ENCODE results near the gene PAPPA2.
"Not testable (repeated sequence)": the region's sequence is repeated elsewhere in the genome, so short reads cannot be mapped to it uniquely, and the experiment has no call there.

Gene PAPPA2

DNA sequence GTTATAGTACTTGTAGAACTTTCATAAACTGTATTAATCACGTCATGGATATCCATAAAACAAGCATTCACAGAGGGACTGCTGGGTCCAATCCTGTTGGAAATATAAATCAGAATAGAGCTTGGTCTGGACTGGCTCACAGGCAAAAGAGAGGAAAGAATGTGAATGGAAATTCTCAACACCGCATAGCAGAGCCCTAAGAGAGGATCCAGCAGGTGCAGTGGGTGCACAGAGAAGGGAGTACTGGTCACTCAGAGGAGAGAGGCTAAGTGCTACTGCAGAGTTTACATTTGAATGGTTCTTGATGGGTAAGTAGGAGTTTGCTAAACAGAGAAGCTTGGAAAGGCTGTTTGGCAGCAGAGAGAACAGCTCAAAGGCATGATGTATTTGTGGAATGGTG, 231.7 kb downstream of the PAPPA2 start:
- DNase-seq, result no peak

DNA sequence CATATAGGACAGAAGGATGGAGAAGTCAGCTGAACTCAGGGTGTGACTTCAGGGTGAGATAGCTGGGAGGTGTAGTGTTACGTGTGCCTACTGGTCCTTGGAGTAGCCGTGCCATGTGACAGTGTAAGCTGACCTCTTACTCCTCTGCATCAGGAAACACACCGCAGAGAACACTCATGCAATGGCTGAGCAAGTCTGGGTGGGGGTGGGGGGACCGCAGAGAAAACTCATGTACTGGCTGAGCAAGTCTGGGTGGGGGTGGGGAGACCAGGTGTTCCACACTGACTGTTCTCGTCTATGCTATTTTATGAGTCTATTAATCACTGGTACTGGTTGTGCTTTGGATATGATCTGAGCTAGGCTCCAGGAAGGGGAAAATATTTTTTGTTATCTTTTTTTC, 233.1 kb downstream of the PAPPA2 start:
- DNase-seq, result no peak

GRCh38 chr1:176696689-176697088, 233.7 kb downstream of the PAPPA2 start:
- DNase-seq, result no peak

DNA sequence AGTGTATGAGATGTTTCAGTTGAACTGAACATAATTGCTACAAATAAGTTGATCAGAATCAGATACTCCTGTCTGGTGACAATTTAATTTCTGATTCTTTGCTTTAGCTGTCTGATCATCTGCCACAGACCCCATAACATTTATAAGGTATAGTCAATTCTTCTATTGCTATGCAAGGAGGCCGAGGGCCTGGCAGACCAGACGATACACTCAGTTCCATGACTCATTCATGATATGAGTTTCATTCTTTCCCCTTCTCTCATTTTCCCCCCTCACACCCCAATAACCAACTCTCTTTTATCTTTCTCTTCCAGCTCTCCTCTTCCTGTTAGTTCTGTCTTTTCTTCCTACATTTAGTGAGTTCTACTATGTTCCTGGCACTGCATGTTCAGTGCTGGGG, 236.8 kb downstream of the PAPPA2 start:
- DNase-seq, result no peak

- no peak for DNase-seq
Measured at GRCh38 chr1:176701151-176701866, 238.3 kb downstream of the PAPPA2 start.

DNA sequence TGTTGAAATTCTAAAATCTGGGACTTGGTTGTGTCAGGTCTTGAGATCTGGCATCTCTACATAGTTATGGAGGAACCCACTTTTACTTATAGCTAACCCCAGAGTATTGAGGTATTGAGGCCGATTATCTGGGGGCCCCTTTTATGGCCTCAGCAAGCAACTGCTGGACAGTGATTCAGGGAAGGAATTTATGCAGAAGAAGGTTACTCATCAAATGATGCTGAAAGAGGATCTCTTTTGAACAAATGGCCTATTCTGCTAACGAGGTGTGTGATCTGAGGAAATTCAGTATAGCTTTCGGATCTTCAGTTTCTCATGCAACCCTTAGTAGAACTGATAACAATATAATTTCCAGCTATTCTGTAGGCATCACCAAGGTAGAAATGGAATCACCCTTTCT, 239.9 kb downstream of the PAPPA2 start:
- no peak for DNase-seq

GRCh38 chr1:176705585-176705984, 242.6 kb downstream of the PAPPA2 start:
- no peak for DNase-seq

DNA sequence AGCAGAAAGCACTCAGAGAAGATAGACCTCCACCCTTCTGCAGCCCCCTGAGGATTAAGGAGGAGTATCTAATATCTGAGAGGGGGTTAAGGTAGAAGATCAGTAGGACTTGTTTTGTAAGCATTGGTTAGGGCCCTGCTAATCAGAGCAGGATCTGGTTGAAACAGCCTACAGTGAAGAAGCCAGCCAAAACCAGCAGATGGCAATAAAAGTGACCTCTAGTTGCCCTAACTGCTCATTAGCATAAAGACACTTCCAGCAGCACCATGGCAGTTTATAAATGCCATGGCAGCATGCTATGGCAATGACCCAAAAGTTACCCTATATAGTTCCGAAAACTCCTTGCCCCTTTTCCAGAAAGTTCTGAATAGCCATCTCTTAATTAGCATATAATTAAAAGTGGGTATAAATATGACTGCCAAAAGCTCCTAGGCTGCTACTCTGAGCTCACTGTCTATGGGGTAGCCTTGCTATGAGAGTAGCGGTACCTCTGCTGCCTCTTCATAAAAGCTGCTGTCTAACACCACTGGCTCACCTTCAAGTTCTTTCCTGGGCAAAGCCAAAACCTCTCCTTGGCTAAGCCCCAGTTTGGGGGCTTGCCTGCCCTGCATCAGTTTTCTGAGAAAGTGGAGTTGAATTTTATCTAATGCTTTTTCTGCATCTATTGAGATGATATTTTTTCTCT, 254.2 kb downstream of the PAPPA2 start:
- no peak for DNase-seq

DNA sequence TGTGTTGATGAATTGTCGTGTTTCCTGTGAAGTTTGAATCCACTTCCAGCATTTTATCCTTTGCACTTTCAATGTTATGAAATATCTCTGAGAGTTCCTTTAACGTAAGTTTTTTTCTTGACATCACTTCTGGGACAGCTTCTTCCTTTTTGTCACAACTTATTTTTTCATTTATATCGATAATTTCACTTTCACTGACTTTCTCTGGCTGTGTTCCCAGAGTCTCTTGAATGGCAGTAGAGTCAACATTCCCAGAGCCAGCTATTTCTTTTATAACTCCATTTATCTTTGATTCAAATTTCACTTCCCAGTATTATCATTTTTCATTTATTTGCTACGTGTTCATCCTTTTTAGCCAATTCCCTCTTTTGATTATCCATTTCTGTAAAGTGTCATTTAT, 256.5 kb downstream of the PAPPA2 start:
- no peak for DNase-seq

DNA sequence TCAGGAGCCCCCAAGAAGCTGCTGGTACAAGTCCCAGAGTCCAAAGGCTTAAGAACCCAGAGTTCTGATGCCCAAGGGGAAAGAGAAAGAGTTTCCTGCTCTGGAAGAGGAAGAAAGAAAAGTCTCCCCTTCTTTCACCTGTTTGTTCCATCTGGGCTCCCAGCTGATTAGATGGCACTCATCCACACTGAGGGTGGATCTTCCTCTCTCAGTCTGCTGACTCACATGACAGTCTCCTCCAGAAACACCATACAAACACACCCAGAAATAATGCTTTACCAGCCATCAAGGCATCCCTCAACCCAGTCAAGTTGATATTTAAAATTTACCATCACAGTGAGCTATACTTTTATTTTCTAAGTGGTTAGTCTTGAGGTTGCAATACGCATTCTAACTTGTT, 257.9 kb downstream of the PAPPA2 start:
- DNase-seq, result no peak

DNA sequence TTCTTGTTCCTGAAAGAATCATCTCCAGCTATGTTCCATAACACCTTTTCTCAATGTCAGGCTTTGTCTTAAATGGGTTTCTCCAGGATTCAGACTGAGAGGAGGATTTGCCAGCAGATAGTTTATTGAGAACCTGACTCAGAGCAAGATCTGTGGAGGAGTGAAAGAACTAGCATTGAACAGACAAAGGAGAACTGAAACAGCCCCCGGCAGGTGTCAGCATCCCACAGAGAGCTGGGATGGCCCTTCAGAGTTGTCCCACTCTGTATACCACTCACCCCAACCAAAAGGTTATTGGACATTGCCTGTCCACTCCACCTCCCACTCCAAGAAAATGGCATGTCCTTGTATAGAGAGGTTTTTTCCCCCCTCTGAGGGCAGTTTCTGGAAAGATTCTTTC, 270.7 kb downstream of the PAPPA2 start:
- DNase-seq, result no peak

DNA sequence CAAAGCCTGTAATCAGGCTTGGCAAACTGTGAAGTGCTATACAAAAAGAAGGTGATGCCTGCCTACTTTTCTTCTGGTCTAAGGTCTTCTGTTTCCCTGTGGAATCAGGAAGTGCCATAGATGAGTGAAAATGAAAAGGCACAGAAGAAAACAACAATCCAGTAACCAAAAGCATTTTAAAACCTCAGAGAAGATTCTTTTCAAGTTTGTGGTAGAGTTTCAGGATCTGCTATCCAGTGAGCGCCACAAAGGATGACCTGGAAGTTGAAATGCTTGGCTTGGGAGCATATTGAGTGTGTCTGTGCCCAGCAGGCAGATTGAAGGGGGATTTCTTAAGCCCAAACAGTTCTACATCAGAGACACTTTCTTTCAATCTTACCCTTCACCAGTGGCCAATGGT, 272.2 kb downstream of the PAPPA2 start:
- no peak for DNase-seq

GRCh38 chr1:176736015-176736414, 273.0 kb downstream of the PAPPA2 start:
- no peak for DNase-seq

DNA sequence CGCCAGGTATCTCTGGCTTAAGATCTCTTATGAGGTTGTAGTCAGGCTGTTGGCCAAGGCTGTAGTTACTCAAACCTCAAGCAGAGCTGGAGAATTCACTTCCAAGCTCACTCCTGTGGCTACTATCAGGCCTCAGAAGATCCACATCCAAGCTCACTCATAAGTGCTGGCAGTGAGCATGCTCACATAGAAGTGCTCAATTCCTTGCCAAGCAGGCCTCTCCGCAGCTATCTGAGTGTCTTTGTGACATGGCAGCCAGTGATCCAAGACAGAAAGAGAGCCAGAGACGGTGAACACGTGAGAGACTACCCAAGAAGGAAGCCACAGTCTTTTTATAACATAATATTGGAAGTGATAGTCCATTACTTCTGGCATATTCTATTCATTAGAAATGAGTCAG, 278.2 kb downstream of the PAPPA2 start:
- no peak for DNase-seq

- DNase-seq, result no peak
Measured at GRCh38 chr1:176742322-176742721, 279.3 kb downstream of the PAPPA2 start.

DNA sequence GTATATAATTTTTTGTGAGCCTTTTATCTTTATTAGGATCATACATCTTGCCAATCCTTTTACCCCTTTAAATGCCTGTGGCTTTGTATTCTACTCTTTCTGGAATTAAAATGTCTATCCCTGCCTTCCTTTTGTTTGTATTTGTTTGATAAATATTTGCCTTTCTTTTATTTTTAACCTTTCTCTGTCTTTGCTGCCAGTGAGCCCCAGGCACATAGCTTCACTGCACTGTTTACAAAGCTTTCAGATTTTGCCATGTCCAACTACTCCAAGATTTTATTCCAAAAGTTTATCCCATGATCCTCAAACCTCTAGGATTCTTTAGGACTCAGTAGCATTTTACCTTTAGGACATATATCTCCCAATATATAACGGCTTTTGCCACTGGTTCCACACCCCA, 281.2 kb downstream of the PAPPA2 start:
- DNase-seq, result no peak

DNA sequence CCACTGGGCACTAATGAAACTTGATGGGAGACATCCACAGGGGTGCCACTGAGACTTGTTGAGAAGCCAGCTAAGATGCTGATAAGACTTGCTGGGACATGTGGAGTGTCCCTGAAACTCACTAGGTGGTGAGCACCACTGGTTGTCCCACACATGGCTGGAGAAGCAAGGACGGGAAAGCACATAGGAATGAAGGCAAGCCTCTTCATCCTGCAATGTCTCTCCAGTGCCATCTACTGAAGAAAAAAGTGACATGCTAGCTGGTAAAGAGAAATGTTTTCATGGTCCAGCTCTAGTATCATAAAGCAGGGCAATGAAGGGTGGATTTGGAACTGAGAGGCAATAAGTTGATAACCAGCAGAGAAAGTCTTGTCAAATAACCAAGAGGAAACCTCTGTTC, 283.0 kb downstream of the PAPPA2 start:
- DNase-seq, result no peak

GRCh38 chr1:176752505-176752904, 289.5 kb downstream of the PAPPA2 start:
- no peak for DNase-seq

GRCh38 chr1:176754676-176755075, 291.7 kb downstream of the PAPPA2 start:
- DNase-seq, result no peak

DNA sequence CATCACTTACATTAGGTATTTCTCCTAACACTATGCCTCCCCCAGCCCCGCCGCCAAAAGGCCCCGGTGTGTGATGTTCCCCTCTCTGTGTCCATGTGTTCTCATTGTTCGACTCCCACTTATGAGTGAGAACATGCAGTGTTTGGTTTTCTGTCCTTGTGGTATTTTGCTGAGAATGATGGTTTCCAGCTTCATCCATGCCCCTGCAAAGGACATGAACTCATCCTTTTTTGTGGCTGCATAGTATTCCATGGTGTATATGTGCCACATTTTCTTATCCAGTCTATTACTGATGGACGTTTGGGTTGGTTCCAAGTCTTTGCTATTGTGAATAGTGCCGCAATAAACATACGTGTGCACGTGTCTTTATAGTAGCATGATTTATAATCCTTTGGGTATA, 293.8 kb downstream of the PAPPA2 start:
- not testable (repeated sequence) for DNase-seq

DNA sequence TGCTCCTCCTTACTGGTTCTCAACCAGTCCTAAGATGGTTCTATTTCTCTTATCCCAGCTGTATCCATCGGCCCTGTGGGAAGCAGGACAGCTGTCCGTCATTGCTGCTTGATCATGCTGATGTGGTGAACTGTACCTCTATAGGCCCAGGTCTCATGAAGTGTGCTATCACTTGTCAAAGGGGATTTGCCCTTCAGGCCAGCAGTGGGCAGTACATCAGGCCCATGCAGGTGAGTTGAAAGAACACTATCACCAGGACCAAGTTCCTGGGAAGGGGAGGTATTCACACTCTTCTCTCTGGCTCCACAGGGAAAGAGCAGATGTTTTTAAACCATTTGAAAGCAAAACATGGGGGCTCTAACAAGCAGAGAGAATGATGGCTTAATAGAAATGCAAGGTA, 302.6 kb downstream of the PAPPA2 start:
- no peak for DNase-seq

GRCh38 chr1:176766779-176767178, 303.8 kb downstream of the PAPPA2 start:
- DNase-seq, result no peak

DNA sequence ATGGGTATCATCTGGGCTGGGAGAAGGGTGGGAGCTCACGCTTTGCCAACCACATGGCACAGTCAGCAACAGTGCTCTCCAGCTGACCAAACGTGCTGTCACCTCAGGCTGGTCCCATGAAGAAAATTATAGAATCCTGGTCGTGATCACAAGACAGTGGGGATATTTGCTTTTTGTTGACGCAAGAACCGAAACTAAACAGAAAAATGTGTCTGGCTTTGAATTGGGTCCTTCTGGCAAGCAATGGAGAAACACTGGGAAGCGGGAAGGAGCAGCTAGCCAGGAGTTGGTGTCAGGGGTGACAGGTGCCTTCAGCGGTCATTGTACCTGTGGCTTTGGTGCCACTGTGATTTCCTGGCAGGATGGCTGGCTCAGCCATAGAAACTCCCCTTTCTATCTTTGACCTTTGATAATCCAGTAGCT, 304.8 kb downstream of the PAPPA2 start:
- no peak for DNase-seq

DNA sequence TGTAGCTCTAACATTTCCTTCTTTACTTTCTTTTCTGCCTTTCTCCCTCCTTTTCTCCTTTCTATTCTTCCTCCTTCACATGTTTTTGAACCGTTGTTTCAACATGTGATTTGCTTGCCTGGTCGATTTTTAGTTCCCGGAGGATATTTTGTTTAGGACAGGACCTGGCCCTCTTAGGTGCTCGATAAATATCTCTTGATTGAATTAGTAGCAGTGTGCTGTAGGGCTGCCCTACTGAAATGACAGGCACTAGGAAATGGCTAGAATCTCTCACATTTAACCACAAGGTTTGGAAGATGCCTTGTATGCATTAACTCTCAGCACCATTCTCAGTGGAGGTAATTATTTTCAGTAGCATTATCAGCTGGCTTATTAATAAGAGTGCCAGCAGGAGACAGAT, 305.6 kb downstream of the PAPPA2 start:
- DNase-seq, result no peak

- DNase-seq, result no peak
Measured at GRCh38 chr1:176770066-176770465, 307.1 kb downstream of the PAPPA2 start.

All from KG1 (cell line).